ENCODE measurements around the gene STX17. TPM values are rescaled to one million over a fixed set of nuclear protein-coding genes. Genes with fewer than 3 reads are reported as not detected.

The STX17 gene
- total and polyA plus RNA-seq, 9 donors, result 7.7 to 43.1 (median 32.1) TPM

DNA sequence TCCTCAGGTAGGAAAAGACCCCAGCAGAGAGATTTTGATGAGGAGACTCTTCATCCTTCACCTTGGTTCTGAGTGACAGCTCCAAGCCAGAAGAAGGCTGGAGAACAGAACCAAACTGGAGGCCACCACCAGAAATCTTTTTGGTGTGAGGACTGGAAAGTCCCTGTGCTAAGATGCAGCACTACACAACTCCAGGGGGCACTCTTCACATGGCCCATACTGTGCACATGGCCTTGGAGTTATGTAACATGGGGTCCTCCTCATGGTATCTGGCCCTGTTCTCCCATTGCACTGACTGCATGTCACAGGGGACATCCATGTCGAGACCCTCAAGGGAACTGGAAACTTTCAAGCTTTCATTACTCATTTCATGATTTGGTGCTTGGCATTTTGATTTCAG is 17.3 kb upstream of the STX17 start:
- TF ChIP-seq EP300 (IDR thresholded peaks at IDR 0.05) (no peak), POLR2A (IDR thresholded peaks at IDR 0.05) (no peak)
- TF ChIP-seq, protein P1, sequence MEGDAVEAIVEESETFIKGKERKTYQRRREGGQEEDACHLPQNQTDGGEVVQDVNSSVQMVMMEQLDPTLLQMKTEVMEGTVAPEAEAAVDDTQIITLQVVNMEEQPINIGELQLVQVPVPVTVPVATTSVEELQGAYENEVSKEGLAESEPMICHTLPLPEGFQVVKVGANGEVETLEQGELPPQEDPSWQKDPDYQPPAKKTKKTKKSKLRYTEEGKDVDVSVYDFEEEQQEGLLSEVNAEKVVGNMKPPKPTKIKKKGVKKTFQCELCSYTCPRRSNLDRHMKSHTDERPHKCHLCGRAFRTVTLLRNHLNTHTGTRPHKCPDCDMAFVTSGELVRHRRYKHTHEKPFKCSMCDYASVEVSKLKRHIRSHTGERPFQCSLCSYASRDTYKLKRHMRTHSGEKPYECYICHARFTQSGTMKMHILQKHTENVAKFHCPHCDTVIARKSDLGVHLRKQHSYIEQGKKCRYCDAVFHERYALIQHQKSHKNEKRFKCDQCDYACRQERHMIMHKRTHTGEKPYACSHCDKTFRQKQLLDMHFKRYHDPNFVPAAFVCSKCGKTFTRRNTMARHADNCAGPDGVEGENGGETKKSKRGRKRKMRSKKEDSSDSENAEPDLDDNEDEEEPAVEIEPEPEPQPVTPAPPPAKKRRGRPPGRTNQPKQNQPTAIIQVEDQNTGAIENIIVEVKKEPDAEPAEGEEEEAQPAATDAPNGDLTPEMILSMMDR (IDR thresholded peaks at IDR 0.05), result no peak
- intact Hi-C loops (cut with DNase I), result no loop called here

DNA sequence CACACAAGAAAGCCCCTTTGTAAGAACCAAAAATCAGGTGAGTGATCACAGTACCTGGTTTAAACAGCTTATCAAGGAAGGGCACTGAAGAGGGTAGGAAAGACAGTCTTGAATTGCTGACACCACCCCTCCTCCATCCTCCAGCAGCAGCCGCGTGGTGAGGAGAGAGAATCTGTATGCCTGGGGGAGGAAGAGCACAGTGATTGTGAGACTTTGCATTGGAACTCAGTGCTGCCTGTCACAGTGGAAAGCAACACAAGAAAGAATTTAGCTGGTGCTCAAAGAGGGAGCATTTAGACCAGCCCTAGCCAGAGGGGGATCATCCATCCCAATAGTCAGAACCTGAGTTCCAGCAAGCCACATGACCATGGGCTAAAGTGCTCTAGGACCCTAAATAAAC is 11.6 kb upstream of the STX17 start:
- WGBS, 3 donors, result 47 to 66% (median 52%) methylated on average over 2 of the region's 2 CpGs
- H3K4me1 ChIP-seq (ENCODE audit: insufficient read depth), result no peaks in the 10 kb centered on the region
- intact Hi-C loops (cut with DNase I), result no loop called here

More for the DNA sequence above, 17.3 kb upstream of the STX17 start:
- no peak overlapping the region for H3K4me3 ChIP-seq
- H3K27me3 ChIP-seq, result no peaks in the 10 kb centered on the region
- no peak overlapping the region for H3K27ac ChIP-seq
- no peaks in the 10 kb centered on the region for H3K36me3 ChIP-seq
- WGBS, 3 donors, result 86 to 98% (median 96%) methylated on average over 1 of the region's 1 CpG
- H3K4me1 ChIP-seq (ENCODE audit: insufficient read depth), result no peaks in the 10 kb centered on the region
- no peak for DNase-seq
- H3K9me3 ChIP-seq, result no peaks in the 10 kb centered on the region

DNA sequence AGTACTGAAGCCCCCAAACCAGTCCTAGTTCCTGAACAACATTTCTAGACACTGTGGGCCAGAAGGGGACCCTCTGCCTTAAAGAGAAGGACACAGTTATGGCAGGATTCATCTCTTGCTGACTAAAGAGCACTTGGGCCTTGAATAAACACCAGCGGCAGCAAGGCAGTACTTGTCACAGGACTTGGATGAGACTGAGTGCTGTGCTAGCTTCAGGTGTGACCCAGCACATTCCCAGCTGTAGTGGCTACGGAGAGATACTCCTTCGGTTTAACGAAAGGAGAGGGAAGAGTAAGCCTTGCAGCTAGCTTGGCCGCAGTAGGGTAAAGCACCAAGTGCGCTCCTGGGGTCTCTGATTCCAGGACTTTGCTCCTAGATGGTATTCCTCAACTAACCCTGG is 10.9 kb upstream of the STX17 start:
- Histone ChIP-seq H3K4me3 (no peak overlapping the region), H3K27ac (no peak overlapping the region), H3K36me3 (no peaks in the 10 kb centered on the region), H3K4me1 (ENCODE audit: insufficient read depth) (no peaks in the 10 kb centered on the region), H3K9me3 (no peaks in the 10 kb centered on the region), H3K27me3 (no peaks in the 10 kb centered on the region)
- DNase-seq, result no peak
- TF ChIP-seq POLR2A (IDR thresholded peaks at IDR 0.05) (no peak), EP300 (IDR thresholded peaks at IDR 0.05) (no peak)
- TF ChIP-seq, protein P1 (IDR thresholded peaks at IDR 0.05), result no peak
- 94 to 99% (median 97%) methylated on average over 6 of the region's 6 CpGs for WGBS, 3 donors
- intact Hi-C loops (cut with DNase I), result no loop called here

More for the DNA sequence above, 11.6 kb upstream of the STX17 start:
- TF ChIP-seq, protein P1 (IDR thresholded peaks at IDR 0.05), result no peak
- TF ChIP-seq EP300 (IDR thresholded peaks at IDR 0.05) (no peak), POLR2A (IDR thresholded peaks at IDR 0.05) (no peak)
- no peak overlapping the region for H3K27ac ChIP-seq
- DNase-seq, result no peak
- no peaks in the 10 kb centered on the region for H3K9me3 ChIP-seq
- H3K4me3 ChIP-seq, result no peak overlapping the region
- no peaks in the 10 kb centered on the region for H3K36me3 ChIP-seq
- H3K27me3 ChIP-seq, result no peaks in the 10 kb centered on the region

DNA sequence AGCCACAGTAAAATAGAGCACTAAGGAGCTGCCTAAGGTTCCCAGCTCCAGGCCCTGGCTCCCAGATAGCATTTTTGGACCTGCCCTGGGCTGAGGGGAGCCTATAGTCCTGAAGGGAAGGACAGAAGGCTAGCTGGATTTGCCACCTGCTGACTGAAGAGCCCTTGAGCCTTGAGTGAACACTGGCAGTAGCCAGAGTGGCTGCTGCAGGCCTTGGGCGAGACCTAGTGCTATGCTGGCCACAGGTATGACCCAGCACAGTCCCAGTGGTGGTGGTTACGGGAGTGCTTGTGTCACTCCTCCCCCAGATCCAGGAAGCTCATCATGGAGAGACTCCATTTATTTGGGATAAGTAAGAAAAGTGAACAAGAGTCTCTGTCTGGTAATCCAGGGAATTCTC is 10.3 kb upstream of the STX17 start:
- H3K4me3 ChIP-seq, result no peak overlapping the region
- H3K36me3 ChIP-seq, result no peaks in the 10 kb centered on the region
- no peaks in the 10 kb centered on the region for H3K4me1 ChIP-seq (ENCODE audit: insufficient read depth)
- no peak overlapping the region for H3K27ac ChIP-seq
- DNase-seq, result no peak
- WGBS, 3 donors, result 89 to 100% (median 94%) methylated on average over 2 of the region's 2 CpGs
- intact Hi-C loops (cut with DNase I), result no loop called here
- H3K27me3 ChIP-seq, result no peaks in the 10 kb centered on the region
- TF ChIP-seq, protein P1 (IDR thresholded peaks at IDR 0.05), result no peak
- TF ChIP-seq EP300 (IDR thresholded peaks at IDR 0.05) (no peak), POLR2A (IDR thresholded peaks at IDR 0.05) (no peak)
- H3K9me3 ChIP-seq, result no peaks in the 10 kb centered on the region
